Chondrocyte (in vitro differentiated cells): ENCODE data around the gene LBX1. TPM values are rescaled to one million over a fixed set of nuclear protein-coding genes. Genes with fewer than 3 reads are reported as not detected.

Experiments
- DNase-seq: peaks from one replicate; pipeline ENCODE4 v3.0.0; 2021; ENCODE audit warnings: mixed read lengths, low spot score
- H3K27ac Mint-ChIP-seq: one replicate; pipeline ENCODE4 v1.8.0; 2021; ENCODE audit warnings: mild to moderate bottlenecking, moderate library complexity, mixed read lengths; ENCODE audit not compliant: unreplicated experiment
- H3K27me3 Mint-ChIP-seq: 2 replicates; pipeline ENCODE4 v1.8.0; 2021; ENCODE audit warnings: low read depth, mixed read lengths
- H3K36me3 Mint-ChIP-seq: 2 replicates; pipeline ENCODE4 v1.8.0; 2021; ENCODE audit warnings: low read depth, mixed read lengths
- H3K4me1 Mint-ChIP-seq: 2 replicates; pipeline ENCODE4 v1.8.0; 2021; ENCODE audit warnings: low read depth, mild to moderate bottlenecking, mixed read lengths
- H3K4me3 Mint-ChIP-seq: one replicate; pipeline ENCODE4 v1.8.0; 2021; ENCODE audit warnings: mild to moderate bottlenecking, moderate library complexity, mixed read lengths; ENCODE audit not compliant: unreplicated experiment
- H3K9me3 Mint-ChIP-seq: 2 replicates; pipeline ENCODE4 v1.8.0; 2021; ENCODE audit warnings: low read depth, mixed read lengths
- total RNA-seq: library from RNA; stranded (reverse); gene quantifications from 3 replicates; pipeline ENCODE4 v1.2.1, GENCODE V29; 2021
- TF ChIP-seq, protein P1 (sequence below): fragments of 200-600 bp; sonication (generic); IDR thresholded peaks from 2 replicates; pipeline ENCODE4 v1.5.0; 2021; ENCODE audit warnings: antibody characterized with exemption, mild to moderate bottlenecking, moderate library complexity

LBX1 gene
- total RNA-seq, 1 donor from 2014 or later: not detected

DNA sequence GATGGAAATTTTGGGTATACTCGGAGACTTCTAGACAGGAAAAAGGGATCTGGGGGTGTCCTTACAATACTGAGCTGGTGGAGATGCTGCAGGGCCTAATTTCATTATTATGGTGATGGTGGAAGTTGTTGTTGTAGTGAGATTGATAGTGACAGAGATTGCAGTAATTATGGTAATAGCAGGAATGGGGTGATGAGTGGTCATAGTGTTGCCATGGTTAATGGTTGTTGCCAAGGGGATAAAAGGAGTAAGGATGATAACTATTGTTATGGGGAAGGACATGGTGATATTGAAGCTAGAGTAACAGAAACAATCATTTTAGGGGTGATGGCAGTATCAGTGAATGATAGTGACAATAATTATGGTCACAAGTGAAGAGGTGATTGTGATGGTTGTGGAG is 27.1 kb upstream of the LBX1 start:
- DNase-seq: no peak
- TF ChIP-seq, protein P1, sequence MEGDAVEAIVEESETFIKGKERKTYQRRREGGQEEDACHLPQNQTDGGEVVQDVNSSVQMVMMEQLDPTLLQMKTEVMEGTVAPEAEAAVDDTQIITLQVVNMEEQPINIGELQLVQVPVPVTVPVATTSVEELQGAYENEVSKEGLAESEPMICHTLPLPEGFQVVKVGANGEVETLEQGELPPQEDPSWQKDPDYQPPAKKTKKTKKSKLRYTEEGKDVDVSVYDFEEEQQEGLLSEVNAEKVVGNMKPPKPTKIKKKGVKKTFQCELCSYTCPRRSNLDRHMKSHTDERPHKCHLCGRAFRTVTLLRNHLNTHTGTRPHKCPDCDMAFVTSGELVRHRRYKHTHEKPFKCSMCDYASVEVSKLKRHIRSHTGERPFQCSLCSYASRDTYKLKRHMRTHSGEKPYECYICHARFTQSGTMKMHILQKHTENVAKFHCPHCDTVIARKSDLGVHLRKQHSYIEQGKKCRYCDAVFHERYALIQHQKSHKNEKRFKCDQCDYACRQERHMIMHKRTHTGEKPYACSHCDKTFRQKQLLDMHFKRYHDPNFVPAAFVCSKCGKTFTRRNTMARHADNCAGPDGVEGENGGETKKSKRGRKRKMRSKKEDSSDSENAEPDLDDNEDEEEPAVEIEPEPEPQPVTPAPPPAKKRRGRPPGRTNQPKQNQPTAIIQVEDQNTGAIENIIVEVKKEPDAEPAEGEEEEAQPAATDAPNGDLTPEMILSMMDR: no peak
- Mint-ChIP-seq H3K4me3 (no peak overlapping the region), H3K9me3 (peaks cover 4% of the 10 kb centered on the region), H3K27ac (no peak overlapping the region), H3K27me3 (peaks cover 37% of the 10 kb centered on the region), H3K36me3 (peaks cover 6% of the 10 kb centered on the region), H3K4me1 (no peaks in the 10 kb centered on the region)

DNA sequence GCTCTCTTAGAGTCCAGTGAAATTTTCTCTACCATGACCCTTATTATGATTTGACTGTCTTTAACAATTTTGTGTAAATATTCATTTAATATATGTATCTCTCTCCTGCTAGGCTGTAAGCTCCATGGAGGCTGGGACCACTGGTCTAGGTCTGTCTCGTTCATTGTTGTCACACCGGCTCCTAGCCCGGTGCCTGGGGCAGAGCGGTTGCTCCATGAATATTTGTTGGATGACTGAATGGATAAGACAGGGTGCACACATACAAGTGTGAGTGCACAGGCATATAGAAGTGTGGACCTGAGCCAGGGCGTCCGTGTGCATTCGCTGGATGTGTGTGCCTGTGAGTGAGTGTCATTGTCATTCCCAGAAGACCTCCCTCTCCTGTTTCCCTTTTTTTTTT is 20.9 kb upstream of the LBX1 start:
- no peaks in the 10 kb centered on the region for H3K4me1 Mint-ChIP-seq
- no peak overlapping the region for H3K4me3 Mint-ChIP-seq
- TF ChIP-seq, protein P1: no peak

DNA sequence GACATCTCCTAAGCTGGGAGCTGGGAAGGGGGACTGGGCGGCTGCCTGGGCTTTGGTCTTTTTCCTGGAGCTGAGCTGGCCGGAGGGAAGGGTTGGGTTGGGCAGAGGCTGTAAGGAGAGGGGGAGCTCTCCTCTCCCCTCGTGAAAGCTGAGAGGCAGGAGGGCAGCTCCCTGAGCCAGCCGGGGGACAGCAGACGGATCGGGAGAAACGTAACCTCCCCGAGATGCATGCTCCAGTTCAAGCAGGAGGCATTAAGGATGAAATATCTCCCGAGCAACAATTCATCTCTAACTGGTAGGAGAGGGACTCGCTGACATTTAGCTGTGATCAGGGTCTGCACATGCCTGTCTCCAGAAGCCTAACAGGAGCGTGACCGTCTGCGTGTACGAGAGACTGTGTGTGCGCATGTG is 19.9 kb upstream of the LBX1 start:
- Mint-ChIP-seq H3K4me3 (no peak overlapping the region), H3K9me3 (no peaks in the 10 kb centered on the region), H3K4me1 (no peaks in the 10 kb centered on the region), H3K36me3 (peaks cover 2% of the 10 kb centered on the region), H3K27ac (no peak overlapping the region), H3K27me3 (peaks cover 52% of the 10 kb centered on the region)
- no peak for DNase-seq
- TF ChIP-seq, protein P1: no peak

More for the DNA sequence above, 20.9 kb upstream of the LBX1 start:
- Mint-ChIP-seq H3K9me3 (no peaks in the 10 kb centered on the region), H3K36me3 (peaks cover 2% of the 10 kb centered on the region), H3K27me3 (peaks cover 53% of the 10 kb centered on the region), H3K27ac (no peak overlapping the region)
- no peak for DNase-seq

DNA sequence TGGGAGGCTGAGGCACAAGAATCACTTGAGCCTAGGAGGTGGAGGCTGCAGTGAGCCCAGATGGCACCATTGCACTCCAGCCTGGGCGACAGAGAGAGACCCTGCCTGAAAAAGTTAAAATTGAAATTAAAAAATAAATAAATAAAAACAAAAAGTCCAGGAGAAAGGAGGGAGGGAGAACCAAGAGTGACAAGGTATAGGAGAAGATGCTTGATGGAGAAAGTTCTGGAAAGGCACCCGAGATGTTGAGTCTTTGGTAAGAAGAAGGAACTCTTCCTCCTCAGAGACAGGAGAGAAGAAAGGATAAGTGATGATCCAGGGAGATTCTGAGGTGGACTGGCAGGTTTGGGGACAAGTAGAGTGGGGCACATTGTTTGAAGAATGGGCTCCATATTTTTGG is 17.4 kb upstream of the LBX1 start:
- peaks cover 2% of the 10 kb centered on the region for H3K36me3 Mint-ChIP-seq
- H3K4me1 Mint-ChIP-seq: no peaks in the 10 kb centered on the region
- DNase-seq: no peak
- peaks cover 49% of the 10 kb centered on the region for H3K27me3 Mint-ChIP-seq
- TF ChIP-seq, protein P1: no peak
- H3K9me3 Mint-ChIP-seq: no peaks in the 10 kb centered on the region
- no peak overlapping the region for H3K27ac Mint-ChIP-seq
- H3K4me3 Mint-ChIP-seq: no peak overlapping the region

DNA sequence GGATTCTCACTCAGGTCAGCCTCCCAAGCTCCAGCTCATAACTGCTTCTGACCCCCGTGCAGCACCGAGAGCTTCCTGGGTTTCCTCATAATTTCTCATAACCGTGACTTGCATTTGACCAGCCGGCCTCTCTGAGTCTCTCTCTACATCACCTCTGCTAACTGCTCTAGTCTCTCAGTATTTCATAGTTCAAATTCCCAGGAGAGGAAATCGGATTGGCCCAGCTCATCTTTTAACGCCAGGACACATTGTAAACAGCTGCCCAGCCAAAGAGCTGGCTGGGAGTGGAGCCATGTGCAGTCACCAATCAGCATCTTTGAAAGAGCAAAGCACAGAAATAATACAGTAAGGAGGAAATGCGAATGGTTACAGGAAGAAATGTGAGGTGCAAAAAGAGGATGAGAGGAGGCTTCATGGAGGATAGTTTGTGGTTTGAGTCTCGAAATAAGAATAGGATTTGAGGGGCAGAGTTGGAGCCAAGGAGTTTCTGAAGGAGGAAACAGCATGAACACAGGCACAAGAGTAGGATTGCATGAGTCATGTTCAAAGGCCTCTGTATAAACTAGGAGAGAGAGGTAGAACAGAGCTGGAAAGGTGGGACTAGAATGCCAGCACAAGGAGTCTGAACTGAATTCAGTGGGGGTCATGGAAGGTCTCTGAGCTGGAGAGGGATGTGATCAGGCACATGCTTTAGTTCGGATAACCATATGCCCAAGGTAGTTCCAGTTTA is 15.2 kb upstream of the LBX1 start:
- peaks cover 56% of the 10 kb centered on the region for H3K27me3 Mint-ChIP-seq
- no peaks in the 10 kb centered on the region for H3K4me1 Mint-ChIP-seq
- no peak overlapping the region for H3K27ac Mint-ChIP-seq
- TF ChIP-seq, protein P1: no peak
- no peak overlapping the region for H3K4me3 Mint-ChIP-seq
- H3K9me3 Mint-ChIP-seq: no peaks in the 10 kb centered on the region
- no peak for DNase-seq
- H3K36me3 Mint-ChIP-seq: peaks cover 2% of the 10 kb centered on the region
